HCT116 (cell line): ENCODE data around the gene LPAR3. TPM values are rescaled to one million over a fixed set of nuclear protein-coding genes. Genes with fewer than 3 reads are reported as not detected.

Experiments used
- ATAC-seq: fragments of 200-7000 bp; cut with Tn5 transposase; 2 replicates; pipeline ENCODE4 v1.9.1; 2020; ENCODE audit warnings: mild to moderate bottlenecking, moderate library complexity
- BruUV-seq: library from RNA; stranded (reverse); fragments of 400-500 nt; replicated peaks from 2 replicates; lab custom pipeline; 2021; lab: Mats Ljungman, UMichigan
- CTCF ChIA-PET: fragments of 300-600 bp; sonication (Branson Sonifier 250); formaldehyde crosslinking; loops from one replicate; lab custom pipeline; 2021; ENCODE audit warnings: antibody characterized with exemption; lab: Charles Lee
- POLR2A ChIA-PET: fragments of 300-600, 350-600 bp; sonication (Branson Sonifier 250); formaldehyde crosslinking; loops from one replicate; lab custom pipeline; 2021; ENCODE audit warnings: antibody characterized with exemption; lab: Charles Lee
- RAD21 ChIA-PET, 2 experiments: fragments of 300-600 bp; sonication (Branson Sonifier 250); formaldehyde crosslinking; loops; one replicate each; lab custom pipeline; 2023; ENCODE audit warnings: low total read pairs in 2 of 2; ENCODE audit not compliant: uncharacterized antibody in 2 of 2, unreplicated experiment in 2 of 2, low non-redundant PET in 1 of 2; lab: Charles Lee
- DNase-seq: peaks from one replicate; pipeline ENCODE4 v3.0.0-alpha.2; 2010; ENCODE audit warnings: low read depth, low spot score
- H2AFZ ChIP-seq: fragments of 200-600 bp; shearing (Covaris generic), sonication (generic); 2 replicates; pipeline ENCODE4 v1.6.1; 2017; ENCODE audit warnings: low read depth, mixed run types, mixed read lengths, antibody characterized with exemption, low read length; ENCODE audit not compliant: poor library complexity, severe bottlenecking
- H3K27ac ChIP-seq: 2 replicates; pipeline ENCODE4 v1.5.1; 2012; ENCODE audit warnings: low read depth, low read length
- H3K27me3 ChIP-seq: fragments of 200-600 bp; sonication (generic); 2 replicates; pipeline ENCODE4 v1.6.1; 2016; ENCODE audit warnings: mixed run types, low read length, mixed read lengths; ENCODE audit not compliant: insufficient read depth
- H3K36me3 ChIP-seq, 2 experiments: fragments of 200-500 bp in 1 of 2; fragments of 200-600 bp in 1 of 2; sonication (Bioruptor generic) in 1 of 2; sonication (generic) in 1 of 2; 2 replicates each; pipeline versions ENCODE4 v1.5.1 to v1.6.1; 2014 to 2016; ENCODE audit warnings: low read length in 2 of 2, inconsistent platforms in 1 of 2, mixed read lengths in 1 of 2, mixed run types in 1 of 2; ENCODE audit not compliant: insufficient read depth in 2 of 2, control insufficient read depth in 1 of 2
- H3K4me1 ChIP-seq, 2 experiments: fragments of 200-600 bp in 1 of 2; sonication (generic) in 1 of 2; 2 replicates each; pipeline versions ENCODE4 v1.5.1 to v1.6.1; 2012 to 2017; ENCODE audit warnings: low read length in 2 of 2, inconsistent platforms in 1 of 2, mild to moderate bottlenecking in 1 of 2, mixed read lengths in 1 of 2, mixed run types in 1 of 2, moderate library complexity in 1 of 2; ENCODE audit not compliant: insufficient read depth in 2 of 2, control insufficient read depth in 1 of 2
- H3K4me2 ChIP-seq: fragments of 200-600 bp; sonication (generic); 2 replicates; pipeline ENCODE4 v1.6.1; 2017; ENCODE audit warnings: mixed run types, low read length, mixed read lengths
- H3K4me3 ChIP-seq, 2 experiments: fragments of 200-600 bp in 1 of 2; sonication (generic) in 1 of 2; replicated peaks in 1 of 2; 2 replicates each; pipeline ENCODE4 v1.5.1; 2011 to 2016; ENCODE audit warnings: low read length in 2 of 2, control low read depth in 1 of 2, low read depth in 1 of 2, mild to moderate bottlenecking in 1 of 2, mixed read lengths in 1 of 2, mixed run types in 1 of 2
- H3K79me2 ChIP-seq: fragments of 200-600 bp; sonication (generic); 2 replicates; pipeline ENCODE4 v1.6.1; 2017; ENCODE audit warnings: mild to moderate bottlenecking, mixed run types, low read length, moderate library complexity, mixed read lengths; ENCODE audit not compliant: insufficient read depth
- H3K9ac ChIP-seq: fragments of 200-600 bp; sonication (generic); 2 replicates; pipeline ENCODE4 v1.6.1; 2016; ENCODE audit warnings: low read length, mixed read lengths
- H3K9me2 ChIP-seq: fragments of 200-600 bp; sonication (generic), shearing (Covaris generic); 2 replicates; pipeline ENCODE4 v1.6.1; 2017; ENCODE audit warnings: mixed run types, mild to moderate bottlenecking, moderate library complexity; ENCODE audit not compliant: insufficient read depth
- H3K9me3 ChIP-seq, 2 experiments: fragments of 200-500 bp in 1 of 2; fragments of 200-600 bp in 1 of 2; sonication (Bioruptor generic) in 1 of 2; sonication (generic) in 1 of 2; 2 replicates each; pipeline ENCODE4 v1.6.1; 2014 to 2017; ENCODE audit warnings: low read length in 2 of 2, mixed read lengths in 2 of 2, inconsistent platforms in 1 of 2, low read depth in 1 of 2, mild to moderate bottlenecking in 1 of 2, mixed run types in 1 of 2, moderate library complexity in 1 of 2; ENCODE audit not compliant: control insufficient read depth in 1 of 2, insufficient read depth in 1 of 2
- H4K20me1 ChIP-seq: fragments of 200-600 bp; sonication (generic), shearing (Covaris generic); 2 replicates; pipeline ENCODE4 v1.6.1; 2017; ENCODE audit warnings: mixed run types, mild to moderate bottlenecking, moderate library complexity; ENCODE audit not compliant: insufficient read depth
- ATF3 ChIP-seq: IDR thresholded peaks from 2 replicates; pipeline ENCODE4 v1.6.1; 2012
- CEBPB ChIP-seq: IDR thresholded peaks from 2 replicates; pipeline ENCODE4 v1.6.1; 2012; ENCODE audit warnings: low read depth
- EGR1 ChIP-seq: IDR thresholded peaks from 2 replicates; pipeline ENCODE4 v1.6.1; 2012; ENCODE audit warnings: low read depth
- EZH2 ChIP-seq: fragments of 200-600 bp; sonication (generic); IDR thresholded peaks from 2 replicates; pipeline ENCODE4 v1.6.1; 2017; ENCODE audit warnings: antibody characterized with exemption, mixed run types
- FOSL1 ChIP-seq: IDR thresholded peaks from 2 replicates; pipeline ENCODE4 v1.6.1; 2012; ENCODE audit warnings: low read depth
- JUND ChIP-seq: IDR thresholded peaks from 2 replicates; pipeline ENCODE4 v1.6.1; 2012
- MAX ChIP-seq: IDR thresholded peaks from 2 replicates; pipeline ENCODE4 v1.6.1; 2012
- POLR2AphosphoS5 ChIP-seq: IDR thresholded peaks from 2 replicates; pipeline ENCODE4 v1.6.1; 2011; ENCODE audit warnings: mild to moderate bottlenecking, low read depth, low read length, moderate library complexity
- RAD21 ChIP-seq: IDR thresholded peaks from 2 replicates; pipeline ENCODE4 v1.6.1; 2012; ENCODE audit warnings: low read depth, mild to moderate bottlenecking
- SIN3A ChIP-seq: IDR thresholded peaks from 2 replicates; pipeline ENCODE4 v1.6.1; 2012; ENCODE audit warnings: low read depth
- SP1 ChIP-seq: IDR thresholded peaks from 2 replicates; pipeline ENCODE4 v1.6.1; 2012; ENCODE audit warnings: low read depth
- SRF ChIP-seq: IDR thresholded peaks from 2 replicates; pipeline ENCODE4 v1.6.1; 2012; ENCODE audit warnings: low read depth
- YY1 ChIP-seq: IDR thresholded peaks from 2 replicates; pipeline ENCODE4 v1.6.1; 2011; ENCODE audit warnings: low read length, low read depth, moderate library complexity, mild to moderate bottlenecking; ENCODE audit not compliant: insufficient replicate concordance; ENCODE audit errors: extremely low read depth
- ZFX ChIP-seq: fragments of 450-650 bp; IDR thresholded peaks from 2 replicates; pipeline ENCODE4 v1.6.1; 2017
- intact Hi-C: fragments of 100-400 bp; cut with micrococcal nuclease; formaldehyde crosslinking; loops from 2 replicates; pipeline ENCODE4 v1.10.0; 2022
- total RNA-seq: library from RNA; stranded (reverse); gene quantifications from one replicate; pipeline ENCODE4 v1.2.1, GENCODE V29; 2021; ENCODE audit not compliant: unreplicated experiment

The LPAR3 gene
- total RNA-seq, 1 experiment from 2014 or later, result 27.2 TPM

- H3K36me3 ChIP-seq, result no peaks in the 10 kb centered on the region
- DNase-seq, result no peak
- POLR2A ChIA-PET, result no interaction called here
- H3K9ac ChIP-seq, result no peak overlapping the region
- H3K4me3 ChIP-seq, result no peak overlapping the region
- RAD21 ChIA-PET, result no interaction called here
- peaks cover 17% of the 10 kb centered on the region; the same call in 1 of the 2 replicates for H3K79me2 ChIP-seq
- no peak overlapping the region for H2AFZ ChIP-seq
- H3K9me3 ChIP-seq, result no peaks in the 10 kb centered on the region
- H3K27me3 ChIP-seq, result no peaks in the 10 kb centered on the region
- no peaks in the 10 kb centered on the region for H3K9me2 ChIP-seq
- TF ChIP-seq FOSL1 (no peak), POLR2AphosphoS5 (no peak), RAD21 (no peak), EGR1 (no peak), CEBPB (no peak), JUND (no peak), YY1 (no peak), SRF (no peak), MAX (no peak)
- TF ChIP-seq, all 23 proteins: peak for 0
- intact Hi-C loops, result no loop called here
- no TSS peak for BruUV-seq
- Histone ChIP-seq H3K27ac (no peak overlapping the region), H3K4me1 (peaks cover 8 to 19% of the 10 kb centered on the region in 2 experiments; a peak in 3 of 4 replicates), H4K20me1 (no peaks in the 10 kb centered on the region; the same call in 1 of the 2 replicates), H3K4me2 (no peak overlapping the region)
- CTCF ChIA-PET, result no interaction called here
- no peak for ATAC-seq
These were observed 62.9 kb downstream of the LPAR3 start for GRCh38 chr1:84830136-84830535.

GRCh38 chr1:84827976-84828375, 65.0 kb downstream of the LPAR3 start:
- H3K9me2 ChIP-seq, result no peaks in the 10 kb centered on the region
- ATAC-seq, result no peak
- H3K4me2 ChIP-seq, result no peak overlapping the region
- no peak overlapping the region for H3K4me3 ChIP-seq
- ChIA-PET CTCF (no interaction called here), POLR2A (no interaction called here)
- TF ChIP-seq ATF3 (no peak), SP1 (no peak), POLR2AphosphoS5 (no peak), ZFX (no peak), EZH2 (no peak), SIN3A (no peak), MAX (no peak), CEBPB (no peak), EGR1 (no peak), RAD21 (no peak)
- TF ChIP-seq, all 23 proteins: peak for 0
- peaks cover under 1% of the 10 kb centered on the region in 2 experiments; a peak in 1 of 4 replicates for H3K4me1 ChIP-seq
- intact Hi-C loops, result no loop called here
- no peak overlapping the region for H3K9ac ChIP-seq
- H3K79me2 ChIP-seq, result peaks cover 23% of the 10 kb centered on the region; the same call in 1 of the 2 replicates
- RAD21 ChIA-PET, result no interaction called here
- H4K20me1 ChIP-seq, result no peaks in the 10 kb centered on the region; the same call in 1 of the 2 replicates
- no peaks in the 10 kb centered on the region for H3K36me3 ChIP-seq
- no TSS peak for BruUV-seq
- no peak overlapping the region for H2AFZ ChIP-seq
- H3K27me3 ChIP-seq, result no peaks in the 10 kb centered on the region
- H3K27ac ChIP-seq, result no peak overlapping the region
- DNase-seq, result no peak
- no peaks in the 10 kb centered on the region for H3K9me3 ChIP-seq
